HL-60 (cell line): ENCODE results near the gene HOXD13.

ENCODE experiments used
- DNase-seq, 2 experiments: peaks; one replicate each; pipeline ENCODE4 v3.0.0-alpha.2; 2010 to 2020; ENCODE audit warnings: low read depth in 1 of 2, low spot score in 1 of 2
- H3K27ac ChIP-seq: fragments of 250-450 bp; sonication (Bioruptor Pico); replicated peaks from 2 replicates; pipeline ENCODE4 v1.5.1; 2020; ENCODE audit warnings: mild to moderate bottlenecking, moderate library complexity
- H3K27me3 ChIP-seq: fragments of 250-450 bp; sonication (Bioruptor Pico); 2 replicates; pipeline ENCODE4 v1.5.1; 2021; ENCODE audit warnings: mild to moderate bottlenecking, moderate library complexity; ENCODE audit not compliant: insufficient read depth, poor library complexity, severe bottlenecking
- H3K4me3 ChIP-seq: replicated peaks from 2 replicates; pipeline ENCODE4 v1.5.1; 2011; ENCODE audit warnings: mild to moderate bottlenecking, control low read depth, low read length; ENCODE audit not compliant: insufficient read depth
- GABPA ChIP-seq: IDR thresholded peaks from 2 replicates; pipeline ENCODE4 v1.6.1; 2012; ENCODE audit warnings: low read depth
- POLR2AphosphoS5 ChIP-seq: IDR thresholded peaks from 2 replicates; pipeline ENCODE4 v1.6.1; 2012; ENCODE audit warnings: low read depth
- REST ChIP-seq: IDR thresholded peaks from 2 replicates; pipeline ENCODE4 v1.6.1; 2012; ENCODE audit warnings: low read depth; ENCODE audit not compliant: insufficient replicate concordance
- SPI1 ChIP-seq: IDR thresholded peaks from 2 replicates; pipeline ENCODE4 v1.6.1; 2012; ENCODE audit warnings: low read depth, mild to moderate bottlenecking, borderline replicate concordance
- TF ChIP-seq, protein P1 (sequence below): IDR thresholded peaks from one replicate; pipeline ENCODE4 v1.5.1; 2011; ENCODE audit warnings: low read length, control low read depth, inconsistent platforms; ENCODE audit not compliant: insufficient read depth

The HOXD13 gene

GRCh38 chr2:176122052-176122682, 29.6 kb downstream of the HOXD13 start:
- no peak overlapping the region for H3K27ac ChIP-seq
- DNase-seq = no peak
- H3K27me3 ChIP-seq = peaks cover 92% of the 10 kb centered on the region
- no peak for TF ChIP-seq POLR2AphosphoS5
- no peak for TF ChIP-seq REST
- no peak overlapping the region for H3K4me3 ChIP-seq

DNA sequence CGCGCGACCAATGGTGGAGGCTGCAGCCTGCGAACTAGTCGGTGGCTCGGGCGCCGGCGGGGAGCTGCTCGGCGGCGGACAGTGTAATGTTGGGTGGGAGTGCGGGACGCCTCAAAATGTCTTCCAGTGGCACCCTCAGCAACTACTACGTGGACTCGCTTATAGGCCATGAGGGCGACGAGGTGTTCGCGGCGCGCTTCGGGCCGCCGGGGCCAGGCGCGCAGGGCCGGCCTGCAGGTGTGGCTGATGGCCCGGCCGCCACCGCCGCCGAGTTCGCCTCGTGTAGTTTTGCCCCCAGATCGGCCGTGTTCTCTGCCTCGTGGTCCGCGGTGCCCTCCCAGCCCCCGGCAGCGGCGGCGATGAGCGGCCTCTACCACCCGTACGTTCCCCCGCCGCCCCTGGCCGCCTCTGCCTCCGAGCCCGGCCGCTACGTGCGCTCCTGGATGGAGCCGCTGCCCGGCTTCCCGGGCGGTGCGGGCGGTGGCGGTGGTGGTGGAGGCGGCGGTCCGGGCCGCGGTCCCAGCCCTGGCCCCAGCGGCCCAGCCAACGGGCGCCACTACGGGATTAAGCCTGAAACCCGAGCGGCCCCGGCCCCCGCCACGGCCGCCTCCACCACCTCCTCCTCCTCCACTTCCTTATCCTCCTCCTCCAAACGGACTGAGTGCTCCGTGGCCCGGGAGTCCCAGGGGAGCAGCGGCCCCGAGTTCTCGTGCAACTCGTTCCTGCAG, 30.3 kb downstream of the HOXD13 start, which contains the start of gene HOXD9:
Gene HOXD9 (plus strand): TSS at position 37 of the 728 bp plus-strand sequence. CDS start 50 bp downstream, at position 87.
- H3K27ac ChIP-seq = no peak within 1 kb of the TSS
- H3K27me3 ChIP-seq = peaks cover 92% of the 10 kb centered on the region
- no peak for DNase-seq
- TF ChIP-seq, protein P1, sequence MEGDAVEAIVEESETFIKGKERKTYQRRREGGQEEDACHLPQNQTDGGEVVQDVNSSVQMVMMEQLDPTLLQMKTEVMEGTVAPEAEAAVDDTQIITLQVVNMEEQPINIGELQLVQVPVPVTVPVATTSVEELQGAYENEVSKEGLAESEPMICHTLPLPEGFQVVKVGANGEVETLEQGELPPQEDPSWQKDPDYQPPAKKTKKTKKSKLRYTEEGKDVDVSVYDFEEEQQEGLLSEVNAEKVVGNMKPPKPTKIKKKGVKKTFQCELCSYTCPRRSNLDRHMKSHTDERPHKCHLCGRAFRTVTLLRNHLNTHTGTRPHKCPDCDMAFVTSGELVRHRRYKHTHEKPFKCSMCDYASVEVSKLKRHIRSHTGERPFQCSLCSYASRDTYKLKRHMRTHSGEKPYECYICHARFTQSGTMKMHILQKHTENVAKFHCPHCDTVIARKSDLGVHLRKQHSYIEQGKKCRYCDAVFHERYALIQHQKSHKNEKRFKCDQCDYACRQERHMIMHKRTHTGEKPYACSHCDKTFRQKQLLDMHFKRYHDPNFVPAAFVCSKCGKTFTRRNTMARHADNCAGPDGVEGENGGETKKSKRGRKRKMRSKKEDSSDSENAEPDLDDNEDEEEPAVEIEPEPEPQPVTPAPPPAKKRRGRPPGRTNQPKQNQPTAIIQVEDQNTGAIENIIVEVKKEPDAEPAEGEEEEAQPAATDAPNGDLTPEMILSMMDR = no peak
- TF ChIP-seq REST = no peak
- no peak for TF ChIP-seq GABPA
- no peak for TF ChIP-seq SPI1
- TF ChIP-seq POLR2AphosphoS5 = no peak
- no peak within 1 kb of the TSS for H3K4me3 ChIP-seq

DNA sequence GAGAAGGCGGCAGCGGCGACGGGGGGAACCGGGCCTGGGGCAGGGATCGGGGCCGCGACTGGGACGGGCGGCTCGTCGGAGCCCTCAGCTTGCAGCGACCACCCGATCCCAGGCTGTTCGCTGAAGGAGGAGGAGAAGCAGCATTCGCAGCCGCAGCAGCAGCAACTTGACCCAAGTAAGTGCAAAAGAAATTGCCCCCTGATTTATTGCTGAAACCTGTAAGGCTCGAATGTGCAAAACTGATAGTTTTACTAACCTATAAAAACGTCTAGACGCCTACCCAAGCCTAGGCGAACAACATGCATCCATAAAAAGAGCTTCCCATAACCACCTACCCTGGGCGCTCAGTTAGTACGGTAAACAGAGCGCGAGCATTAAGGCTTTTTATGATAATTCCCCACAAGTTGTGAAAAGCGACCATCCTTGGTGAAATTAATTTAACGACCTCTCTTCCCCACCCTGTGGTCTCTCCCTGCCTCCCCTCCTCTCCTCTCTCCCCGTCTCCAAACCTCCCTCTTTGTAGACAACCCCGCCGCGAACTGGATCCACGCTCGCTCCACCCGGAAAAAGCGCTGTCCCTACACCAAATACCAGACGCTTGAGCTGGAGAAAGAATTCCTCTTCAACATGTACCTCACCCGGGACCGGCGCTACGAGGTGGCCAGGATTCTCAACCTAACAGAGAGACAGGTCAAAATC, 31.0 kb downstream of the HOXD13 start:
- TF ChIP-seq POLR2AphosphoS5 (no peak), GABPA (no peak), SPI1 (no peak), REST (no peak)
- TF ChIP-seq, protein P1 = no peak
- Histone ChIP-seq H3K4me3 (no peak overlapping the region), H3K27ac (no peak overlapping the region), H3K27me3 (peaks cover 93% of the 10 kb centered on the region)
- no peak for DNase-seq
